Transverse colon (tissue), 4 donors: ENCODE data around the gene RELN.

ENCODE experiments used
- POLR2A ChIP-seq: fragments of 450-650 bp; IDR thresholded peaks from one replicate; pipeline ENCODE4 v1.6.1; 2016; ENCODE audit warnings: antibody characterized with exemption, mild to moderate bottlenecking, moderate library complexity
- POLR2AphosphoS5 ChIP-seq, 3 donors: sonication (generic); formaldehyde crosslinking; IDR thresholded peaks; one replicate each; pipeline ENCODE4 v1.6.1; 2016; ENCODE audit warnings: antibody characterized with exemption in 3 of 3
- TF ChIP-seq, protein P1 (sequence below), 5 experiments: fragments of 200-600 bp in 3 of 5; fragments of 450-650 bp in 2 of 5; sonication (generic) in 3 of 5; IDR thresholded peaks; 1 replicate in 2 of 5; 2 replicates in 3 of 5; pipeline ENCODE4 v1.5.1; 2016 to 2017; ENCODE audit warnings: antibody characterized with exemption in 5 of 5, inconsistent platforms in 3 of 5, mild to moderate bottlenecking in 2 of 5, moderate library complexity in 1 of 5

DNA sequence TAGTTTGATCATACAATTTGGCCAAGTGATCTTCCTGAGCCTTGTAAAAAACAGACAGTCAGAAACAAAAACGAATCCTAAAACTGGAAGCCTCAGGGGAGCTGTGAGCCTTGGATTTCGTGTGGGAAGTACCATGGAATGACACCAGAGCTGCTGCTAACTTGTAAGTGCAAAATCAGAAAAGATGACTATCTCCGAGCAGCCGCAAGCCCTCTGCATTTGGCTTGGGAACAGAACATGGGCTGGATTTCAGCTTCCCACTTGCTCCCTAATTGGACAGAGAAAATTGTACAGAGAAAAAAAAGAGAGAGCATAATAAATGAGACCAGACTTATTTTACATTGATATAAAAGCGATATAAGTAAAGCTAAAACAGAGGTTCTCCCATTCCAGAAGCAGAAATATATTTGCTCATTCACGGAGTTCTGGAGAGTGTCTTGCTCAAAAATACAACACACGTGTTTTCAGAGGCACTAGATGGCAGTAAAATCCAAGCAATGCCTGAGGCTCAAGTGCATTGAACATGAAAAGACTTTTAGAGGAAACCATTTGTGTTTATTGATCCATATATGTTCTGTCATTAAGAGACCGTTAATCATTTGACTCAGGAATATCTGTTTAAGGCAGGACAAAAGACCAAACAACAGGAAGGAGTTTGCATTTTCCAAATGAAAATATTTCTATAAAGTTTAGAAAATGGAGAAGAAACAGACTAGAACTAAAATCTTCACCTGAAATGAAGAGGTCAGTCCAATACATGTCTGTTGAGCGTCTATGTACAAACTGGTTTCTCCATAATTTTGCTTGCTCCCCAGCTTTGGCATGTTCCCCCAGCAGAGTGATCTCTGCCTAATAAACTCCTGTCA is 465.2 kb downstream of the RELN start:
- TF ChIP-seq, protein P1, sequence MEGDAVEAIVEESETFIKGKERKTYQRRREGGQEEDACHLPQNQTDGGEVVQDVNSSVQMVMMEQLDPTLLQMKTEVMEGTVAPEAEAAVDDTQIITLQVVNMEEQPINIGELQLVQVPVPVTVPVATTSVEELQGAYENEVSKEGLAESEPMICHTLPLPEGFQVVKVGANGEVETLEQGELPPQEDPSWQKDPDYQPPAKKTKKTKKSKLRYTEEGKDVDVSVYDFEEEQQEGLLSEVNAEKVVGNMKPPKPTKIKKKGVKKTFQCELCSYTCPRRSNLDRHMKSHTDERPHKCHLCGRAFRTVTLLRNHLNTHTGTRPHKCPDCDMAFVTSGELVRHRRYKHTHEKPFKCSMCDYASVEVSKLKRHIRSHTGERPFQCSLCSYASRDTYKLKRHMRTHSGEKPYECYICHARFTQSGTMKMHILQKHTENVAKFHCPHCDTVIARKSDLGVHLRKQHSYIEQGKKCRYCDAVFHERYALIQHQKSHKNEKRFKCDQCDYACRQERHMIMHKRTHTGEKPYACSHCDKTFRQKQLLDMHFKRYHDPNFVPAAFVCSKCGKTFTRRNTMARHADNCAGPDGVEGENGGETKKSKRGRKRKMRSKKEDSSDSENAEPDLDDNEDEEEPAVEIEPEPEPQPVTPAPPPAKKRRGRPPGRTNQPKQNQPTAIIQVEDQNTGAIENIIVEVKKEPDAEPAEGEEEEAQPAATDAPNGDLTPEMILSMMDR (IDR thresholded peaks at IDR 0.05), result peak in 3 of 5 experiments; percentile 4 to 17 (median 14)
- no peak for TF ChIP-seq POLR2AphosphoS5 (IDR thresholded peaks at IDR 0.05)
- TF ChIP-seq POLR2A, result no peak
